Sigmoid colon (tissue), 7 donors: Measurements from ENCODE around the gene EARS2. TPM values are rescaled to one million over a fixed set of nuclear protein-coding genes. Genes with fewer than 3 reads are reported as not detected.

Experiments used
- DNase-seq: peaks from one replicate; pipeline ENCODE4 v3.0.0-alpha.2; 2019
- H3K27ac ChIP-seq, 4 donors: fragments of 200-600 bp; sonication (generic); one replicate each; pipeline ENCODE4 v1.5.1; 2016 to 2019; ENCODE audit warnings: mild to moderate bottlenecking in 1 of 4
- H3K27me3 ChIP-seq, 3 donors: fragments of 200-600 bp; sonication (generic); one replicate each; pipeline ENCODE4 v1.5.1; 2019; ENCODE audit warnings: mild to moderate bottlenecking in 1 of 3
- H3K36me3 ChIP-seq, 4 donors: fragments of 200-600 bp; sonication (generic); one replicate each; pipeline ENCODE4 v1.5.1; 2016 to 2019
- H3K4me1 ChIP-seq, 4 donors: fragments of 200-600 bp; sonication (generic); one replicate each; pipeline ENCODE4 v1.5.1; 2017 to 2019
- H3K4me3 ChIP-seq, 4 donors: fragments of 200-600 bp; sonication (generic); one replicate each; pipeline ENCODE4 v1.5.1; 2017 to 2019; ENCODE audit warnings: mild to moderate bottlenecking in 2 of 4, moderate library complexity in 1 of 4
- H3K9me3 ChIP-seq, 4 donors: fragments of 200-600 bp in 3 of 4; sonication (generic) in 3 of 4; one replicate each; pipeline versions ENCODE4 v1.5.1 to v1.6.1; 2013 to 2019
- CTCF ChIP-seq, 4 experiments: fragments of 450-650 bp in 3 of 4; fragments of 200-600 bp in 1 of 4; IDR thresholded peaks; one replicate each; pipeline ENCODE4 v1.5.1; 2016 to 2019; ENCODE audit warnings: antibody characterized with exemption in 4 of 4, mild to moderate bottlenecking in 3 of 4, moderate library complexity in 2 of 4
- EP300 ChIP-seq, 4 donors: sonication (generic); formaldehyde crosslinking; IDR thresholded peaks; one replicate each; pipeline ENCODE4 v1.6.1; 2017; ENCODE audit warnings: antibody characterized with exemption in 4 of 4
- POLR2A ChIP-seq, 2 donors: fragments of 450-650 bp; IDR thresholded peaks; one replicate each; pipeline ENCODE4 v1.6.1; 2016; ENCODE audit warnings: antibody characterized with exemption in 2 of 2, mild to moderate bottlenecking in 2 of 2, moderate library complexity in 2 of 2
- POLR2AphosphoS5 ChIP-seq, 4 donors: sonication (generic); formaldehyde crosslinking; IDR thresholded peaks; one replicate each; pipeline ENCODE4 v1.6.1; 2017; ENCODE audit warnings: antibody characterized with exemption in 4 of 4
- WGBS, 2 donors: extraction: QIAGEN DNeasy Blood & Tissue Kit; methylation state at CpG; one replicate each; pipeline ENCODE4 v1.1.7; 2013; 5-methylcytosine and 5-hydroxymethylcytosine counted together
- intact Hi-C: fragments of 100-400 bp; cut with DNase I; formaldehyde crosslinking; loops from one replicate; pipeline ENCODE4 v1.15.1; 2023
- polyA plus RNA-seq, 3 donors: library from polyadenylated mRNA; stranded (reverse); fragments of 200-250 nt; gene quantifications; one replicate each; pipeline ENCODE4 v1.2.3, GENCODE V29; 2013
- total RNA-seq, 4 donors: library from RNA; depleted of rRNA; stranded (reverse); fragments of >200 nt; gene quantifications; one replicate each; pipeline ENCODE4 v1.1.0, GENCODE V29; 2016
- donor health status: healthy with polysubstance abuse.
- donor health status: Bipolar disorder and iron deficiency.
- donor health status: healthy.

The EARS2 gene
- total and polyA plus RNA-seq, 7 donors: 6.6 to 19.4 (median 8.2) TPM

DNA sequence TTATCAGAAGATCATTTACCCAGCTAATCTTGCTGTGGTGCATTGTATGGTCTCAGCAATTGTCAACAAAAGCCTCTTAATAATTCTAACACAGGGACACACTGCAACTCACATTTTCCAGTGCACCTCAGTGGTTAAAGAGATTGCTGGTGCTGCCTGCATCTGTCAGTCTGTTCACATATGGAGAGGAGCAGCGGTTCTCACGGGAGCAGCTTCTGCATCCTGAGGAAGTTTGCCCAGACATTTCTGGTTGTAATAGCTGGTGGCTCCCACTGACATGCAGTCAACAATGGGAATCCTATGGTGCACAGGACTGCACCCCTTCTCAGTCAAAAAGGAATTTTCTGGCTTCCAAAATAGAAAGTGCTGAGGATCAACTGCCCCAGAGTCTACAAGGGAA is 54.7 kb downstream of the EARS2 start:
- no peak for TF ChIP-seq POLR2A (IDR thresholded peaks at IDR 0.05)
- no peak for TF ChIP-seq CTCF (IDR thresholded peaks at IDR 0.05)
- no peak for TF ChIP-seq POLR2AphosphoS5 (IDR thresholded peaks at IDR 0.05)
- no peak for TF ChIP-seq EP300 (IDR thresholded peaks at IDR 0.05)
- Histone ChIP-seq H3K4me3 (no peak overlapping the region), H3K27me3 (no peaks in the 10 kb centered on the region), H3K36me3 (no peaks in the 10 kb centered on the region), H3K27ac (no peak overlapping the region), H3K4me1 (peaks cover 0 to 34% (median 27%) of the 10 kb centered on the region in 4 donors), H3K9me3 (no peaks in the 10 kb centered on the region)
- 76 to 81% methylated on average over 2 of the region's 2 CpGs for WGBS, 2 donors
- DNase-seq: no peak
- intact Hi-C loops: no loop called here

DNA sequence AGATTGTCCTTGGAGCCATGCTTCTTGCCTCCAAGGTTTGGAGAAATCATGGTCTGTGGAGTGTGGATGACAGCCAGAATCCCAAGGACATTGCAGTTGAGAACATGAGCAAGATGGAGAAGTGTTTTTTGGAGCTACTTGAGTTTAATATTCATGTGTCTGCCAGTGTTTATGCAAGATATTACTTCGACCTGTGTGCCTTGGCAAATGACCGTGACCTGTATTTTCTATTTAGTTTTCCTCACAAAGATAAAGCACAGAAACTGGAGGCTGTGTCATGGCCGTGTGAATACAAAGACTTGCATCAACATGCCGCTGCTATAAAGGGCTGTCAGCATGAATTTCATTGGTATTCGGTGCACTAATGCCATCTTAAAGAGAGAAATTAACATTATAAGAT is 55.9 kb downstream of the EARS2 start:
- Histone ChIP-seq H3K27me3 (no peaks in the 10 kb centered on the region), H3K9me3 (no peaks in the 10 kb centered on the region), H3K36me3 (no peaks in the 10 kb centered on the region), H3K4me3 (no peak overlapping the region), H3K4me1 (peaks cover 0 to 36% (median 26%) of the 10 kb centered on the region in 4 donors), H3K27ac (no peak overlapping the region)
- DNase-seq: no peak
- intact Hi-C loops: no loop called here
- no peak for TF ChIP-seq POLR2AphosphoS5 (IDR thresholded peaks at IDR 0.05)
- no peak for TF ChIP-seq EP300 (IDR thresholded peaks at IDR 0.05)
- TF ChIP-seq CTCF (IDR thresholded peaks at IDR 0.05): no peak
- no peak for TF ChIP-seq POLR2A (IDR thresholded peaks at IDR 0.05)
- WGBS, 2 donors: 90 to 92% methylated on average over 5 of the region's 5 CpGs

DNA sequence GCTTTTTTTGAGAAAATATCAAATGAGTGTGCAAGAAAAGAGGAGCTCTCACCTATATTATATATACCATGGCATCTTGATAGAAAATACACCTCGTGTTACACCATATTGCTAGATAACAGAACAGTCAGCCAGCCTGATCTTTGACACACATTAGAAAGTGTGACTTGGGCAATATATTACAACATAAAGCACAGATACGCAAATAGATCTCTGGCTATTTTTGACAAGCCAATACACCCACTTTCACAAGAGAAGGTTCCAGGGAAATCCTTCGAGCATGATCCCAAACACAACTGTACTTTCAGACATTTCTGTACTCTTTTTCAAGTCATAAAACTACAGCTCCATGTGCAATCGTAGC is 56.3 kb downstream of the EARS2 start:
- H3K4me3 ChIP-seq: no peak overlapping the region
- intact Hi-C loops: no loop called here
- DNase-seq: no peak
- TF ChIP-seq POLR2A (IDR thresholded peaks at IDR 0.05) (no peak), CTCF (IDR thresholded peaks at IDR 0.05) (no peak), EP300 (IDR thresholded peaks at IDR 0.05) (no peak), POLR2AphosphoS5 (IDR thresholded peaks at IDR 0.05) (no peak)
- H3K27ac ChIP-seq: no peak overlapping the region
- no peaks in the 10 kb centered on the region for H3K36me3 ChIP-seq
- H3K4me1 ChIP-seq: peaks cover 0 to 33% (median 24%) of the 10 kb centered on the region in 4 donors
- WGBS, 2 donors: 51 to 58% methylated on average over 4 of the region's 4 CpGs
- no peaks in the 10 kb centered on the region for H3K9me3 ChIP-seq
- no peaks in the 10 kb centered on the region for H3K27me3 ChIP-seq

DNA sequence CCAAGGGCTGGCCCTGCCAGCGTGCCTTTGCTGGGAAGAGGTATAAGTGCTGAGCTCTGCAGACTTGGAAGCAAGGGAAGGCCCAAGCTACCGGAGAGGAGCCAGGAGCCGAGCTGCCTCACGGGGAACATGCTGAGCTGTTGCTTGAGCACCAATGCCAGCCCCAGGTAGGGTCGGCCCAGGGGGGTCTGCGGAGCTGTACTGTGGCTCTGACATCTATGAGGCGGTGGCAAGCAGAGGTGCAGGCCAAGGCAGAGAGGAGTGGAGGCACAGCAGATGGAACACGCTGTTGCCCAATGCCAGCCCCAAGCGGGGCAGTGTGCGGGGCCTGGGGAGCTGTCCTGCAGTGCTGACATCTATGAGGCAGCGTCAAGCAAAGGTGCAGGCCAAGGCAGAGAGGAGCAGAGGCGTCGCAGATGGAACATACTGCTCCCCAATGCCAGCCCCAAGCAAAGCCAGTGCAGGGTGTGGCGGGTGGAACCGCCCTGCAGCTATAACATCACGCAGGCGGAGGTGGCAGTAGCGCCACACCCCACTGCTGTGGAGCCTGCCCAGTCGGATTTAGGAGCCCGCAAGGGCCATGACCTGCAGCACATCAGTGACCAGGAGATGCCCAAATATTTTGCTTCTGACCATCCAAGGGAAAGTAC is 56.8 kb downstream of the EARS2 start:
- intact Hi-C loops: no loop called here
- H3K4me1 ChIP-seq: peaks cover 0 to 30% (median 20%) of the 10 kb centered on the region in 4 donors
- H3K27me3 ChIP-seq: no peaks in the 10 kb centered on the region
- no peak overlapping the region for H3K4me3 ChIP-seq
- WGBS, 2 donors: 58 to 82% methylated on average over 20 of the region's 20 CpGs
- H3K27ac ChIP-seq: no peak overlapping the region
- no peaks in the 10 kb centered on the region for H3K9me3 ChIP-seq
- TF ChIP-seq POLR2AphosphoS5 (IDR thresholded peaks at IDR 0.05) (no peak), EP300 (IDR thresholded peaks at IDR 0.05) (no peak), CTCF (IDR thresholded peaks at IDR 0.05) (no peak), POLR2A (IDR thresholded peaks at IDR 0.05) (no peak)
- no peak for DNase-seq
- H3K36me3 ChIP-seq: peaks cover 0 to 5% (median 0%) of the 10 kb centered on the region in 4 donors

GRCh38 chr16:23499801-23500200 is 57.3 kb downstream of the EARS2 start:
- no peak for TF ChIP-seq EP300 (IDR thresholded peaks at IDR 0.05)
- TF ChIP-seq POLR2AphosphoS5 (IDR thresholded peaks at IDR 0.05): no peak
- TF ChIP-seq CTCF (IDR thresholded peaks at IDR 0.05): no peak
- TF ChIP-seq POLR2A (IDR thresholded peaks at IDR 0.05): no peak
- 62 to 78% methylated on average over 7 of the region's 7 CpGs for WGBS, 2 donors
- H3K27ac ChIP-seq: no peak overlapping the region
- intact Hi-C loops: no loop called here
- DNase-seq: no peak
- no peaks in the 10 kb centered on the region for H3K27me3 ChIP-seq
- no peak overlapping the region for H3K4me3 ChIP-seq
- peaks cover 0 to 25% (median 14%) of the 10 kb centered on the region in 4 donors for H3K4me1 ChIP-seq
- peaks cover 0 to 10% (median under 1%) of the 10 kb centered on the region in 4 donors for H3K36me3 ChIP-seq
- H3K9me3 ChIP-seq: no peaks in the 10 kb centered on the region
